Measurements from ENCODE around the gene PITX1. TPM values are rescaled to one million over a fixed set of nuclear protein-coding genes. Genes with fewer than 3 reads are reported as not detected.

The PITX1 gene
- total RNA-seq, 1 experiment from 2014 or later: 2.2 TPM

DNA sequence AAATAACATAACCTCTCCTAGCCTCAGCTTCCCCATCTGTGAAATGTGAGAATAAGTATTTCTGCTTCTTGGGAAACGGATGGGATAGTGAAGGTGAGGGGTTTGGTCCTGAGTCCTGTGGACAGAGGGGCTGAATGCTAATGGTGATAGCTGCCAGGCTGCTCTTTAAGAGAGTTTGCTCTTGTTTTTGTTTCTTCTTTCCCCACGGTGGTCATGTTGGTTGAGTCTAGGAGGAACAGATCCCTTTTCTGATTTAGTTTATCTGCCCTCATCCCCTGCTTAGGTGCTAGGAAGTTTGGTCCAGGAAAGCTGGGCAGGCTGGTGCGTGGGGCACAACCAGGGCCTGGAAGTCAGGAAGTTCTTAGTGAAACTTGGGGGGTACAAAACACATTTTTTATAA is 7.7 kb upstream of the PITX1 start:
- no peak for DNase-seq (ENCODE audit: low read depth)

DNA sequence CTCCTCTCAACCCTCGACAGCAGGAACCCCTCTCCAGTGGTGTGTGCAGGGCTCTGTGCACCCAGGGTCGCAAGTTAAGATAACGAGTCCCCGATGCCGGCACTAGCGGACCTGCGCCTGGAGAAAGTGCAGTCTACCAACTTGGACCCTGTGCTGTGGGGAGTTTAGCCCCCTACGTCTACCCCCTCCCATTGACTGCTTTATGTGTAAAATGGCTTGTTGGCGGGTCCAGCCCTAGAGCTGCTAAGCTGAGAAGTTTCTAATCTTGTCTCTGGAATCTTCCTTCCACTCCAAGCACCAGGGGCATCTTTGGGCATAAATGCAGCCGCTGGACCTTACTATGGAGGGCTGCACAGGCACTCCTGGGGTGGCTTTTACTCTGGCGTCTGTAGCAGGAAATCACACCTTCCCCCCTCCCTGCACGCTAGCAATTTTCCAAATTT is 7.1 kb upstream of the PITX1 start:
- no peak for DNase-seq (ENCODE audit: low read depth)

- DNase-seq (ENCODE audit: low read depth): no peak
These were observed 6.5 kb upstream of the PITX1 start for GRCh38 chr5:135040333-135041144.

DNA sequence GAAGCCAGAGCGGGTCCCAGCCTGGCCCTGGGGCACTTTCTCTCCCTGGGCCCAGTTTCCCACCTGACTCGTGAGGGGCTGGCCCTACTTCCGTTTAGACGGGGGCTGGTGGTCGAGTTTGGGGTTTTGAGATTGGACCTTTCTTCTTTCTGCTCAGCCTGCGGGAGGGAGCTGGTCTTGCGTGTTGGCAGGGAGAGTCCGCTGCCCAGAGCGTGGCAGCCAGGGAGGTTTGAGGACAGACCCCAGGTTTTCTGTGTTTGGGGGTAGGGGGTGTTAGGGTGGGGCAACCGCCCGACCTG is 6.0 kb upstream of the PITX1 start:
- DNase-seq (ENCODE audit: low read depth): no peak

DNA sequence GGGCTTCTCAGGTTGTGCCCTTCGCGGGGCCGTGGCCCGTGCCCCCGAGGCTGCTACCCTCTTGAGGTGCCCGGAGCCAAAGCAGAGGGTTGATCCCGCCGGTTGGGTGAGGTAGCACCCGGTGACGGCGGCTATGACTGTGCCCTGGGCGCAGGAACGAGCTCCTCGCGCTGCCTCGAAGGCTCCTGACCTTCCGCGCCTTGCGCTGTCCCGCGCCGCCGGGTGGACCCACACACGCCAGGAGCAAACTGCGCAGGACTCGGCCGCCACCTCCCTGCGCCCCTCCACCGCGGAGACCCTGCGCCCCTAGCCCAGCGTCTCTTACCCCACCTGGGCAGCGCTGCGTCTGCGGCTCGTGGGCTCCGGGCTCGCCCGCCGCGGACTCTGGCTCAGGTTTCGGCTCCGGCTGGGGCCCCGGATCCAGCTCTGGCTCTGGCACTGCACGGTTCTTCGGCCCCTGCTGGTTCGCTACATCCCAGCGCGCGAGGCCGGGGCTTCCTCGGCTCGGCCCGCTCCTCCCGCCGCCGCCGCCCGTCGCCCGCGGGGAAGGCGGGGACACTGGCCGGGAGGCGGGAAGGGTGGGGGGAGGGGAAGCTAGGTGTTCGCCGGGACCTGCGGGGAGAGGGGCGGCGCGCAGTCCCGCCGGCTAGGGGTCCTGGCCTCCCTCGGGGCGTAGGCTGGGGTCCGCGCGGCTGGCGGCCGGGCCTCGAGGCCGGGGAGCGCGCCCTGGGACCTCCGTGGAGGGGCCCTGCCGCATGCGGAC is 5.4 kb upstream of the PITX1 start:
- no peak for DNase-seq (ENCODE audit: low read depth)

DNA sequence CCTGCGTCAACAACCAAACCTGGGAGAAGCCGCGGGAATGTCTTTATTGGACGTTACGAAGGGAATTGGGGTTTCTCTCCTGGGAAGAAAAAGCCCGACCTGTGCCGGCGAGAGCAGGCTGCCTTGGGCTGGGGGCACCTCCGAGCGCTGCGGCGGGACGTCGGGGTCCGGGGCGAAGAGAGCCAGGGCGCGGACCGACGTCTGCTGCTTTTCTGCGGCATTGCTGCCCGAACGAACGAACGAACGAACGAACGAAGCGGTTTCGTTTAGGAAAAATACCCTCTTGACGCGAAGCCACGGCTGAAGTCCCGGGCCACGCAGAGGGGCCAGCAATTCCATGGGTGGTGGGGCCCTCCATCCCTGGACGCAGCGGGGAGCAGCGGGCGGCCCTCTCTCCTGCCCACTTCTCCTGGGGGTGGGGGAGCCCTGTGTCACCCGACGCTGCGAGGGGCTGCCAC is 4.8 kb upstream of the PITX1 start:
- DNase-seq (ENCODE audit: low read depth): no peak

DNA sequence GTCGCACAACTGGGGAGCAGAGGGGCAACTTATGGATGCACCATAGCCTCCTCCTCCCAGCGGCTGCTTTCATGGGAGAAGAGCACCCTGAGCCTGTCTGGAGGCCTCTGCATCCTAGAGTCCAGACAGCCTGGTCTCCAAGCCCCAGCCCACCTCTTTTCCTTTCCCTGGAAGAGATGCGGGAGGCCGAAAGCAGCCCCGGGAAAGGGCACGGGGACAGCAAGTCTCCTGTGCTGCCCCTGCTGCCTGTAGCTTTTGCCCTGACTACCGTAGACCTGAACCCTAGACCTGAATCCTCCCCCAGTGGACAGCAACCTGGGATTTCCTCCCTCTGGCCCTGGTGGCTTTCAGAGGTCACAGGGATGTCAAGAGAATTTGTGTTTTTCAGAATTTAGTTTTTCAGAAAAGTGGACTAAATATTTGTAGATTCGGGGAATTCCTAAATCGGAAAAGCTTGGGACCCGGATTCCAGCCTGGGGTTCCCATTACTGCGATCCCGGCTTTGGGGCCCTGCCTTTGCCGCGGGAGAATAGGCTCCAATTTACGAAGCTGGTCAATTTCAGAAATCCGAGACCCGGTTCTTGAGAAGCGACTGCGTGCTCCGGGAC is 4.3 kb upstream of the PITX1 start:
- no peak for DNase-seq (ENCODE audit: low read depth)

DNA sequence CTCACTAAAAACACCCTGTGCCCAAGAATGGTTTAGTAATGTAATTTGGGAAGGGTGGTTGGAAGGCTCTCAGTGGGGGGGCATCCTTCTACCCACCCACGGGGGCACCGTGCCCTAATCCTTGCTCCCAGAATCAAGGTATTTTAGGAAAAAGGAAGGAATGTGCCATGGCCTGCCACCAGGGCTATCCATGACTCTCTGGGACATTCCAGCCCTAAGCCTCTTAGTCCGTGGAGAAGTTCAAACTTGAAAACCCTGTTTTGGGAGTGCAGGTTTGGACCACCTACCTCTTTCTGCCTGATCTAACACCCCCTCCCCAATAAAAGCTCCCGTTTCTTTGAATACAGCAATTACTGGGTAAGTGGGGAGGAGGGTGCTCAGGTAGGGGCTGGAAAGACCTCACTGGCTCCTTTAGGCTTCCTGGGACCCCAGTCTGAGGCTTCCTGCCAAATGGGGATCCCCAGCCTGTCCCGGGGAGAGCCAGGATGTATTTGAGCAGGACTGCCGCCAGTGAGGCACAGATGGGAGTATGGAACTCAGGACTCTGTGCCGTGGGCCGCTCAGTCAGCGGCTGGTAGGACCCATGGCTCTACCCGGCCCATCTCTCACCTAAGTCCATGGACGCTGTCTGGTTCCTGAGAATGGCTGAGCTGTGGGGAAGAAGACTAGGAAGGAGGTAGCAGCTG is 3.6 kb upstream of the PITX1 start:
- no peak for DNase-seq (ENCODE audit: low read depth)

DNA sequence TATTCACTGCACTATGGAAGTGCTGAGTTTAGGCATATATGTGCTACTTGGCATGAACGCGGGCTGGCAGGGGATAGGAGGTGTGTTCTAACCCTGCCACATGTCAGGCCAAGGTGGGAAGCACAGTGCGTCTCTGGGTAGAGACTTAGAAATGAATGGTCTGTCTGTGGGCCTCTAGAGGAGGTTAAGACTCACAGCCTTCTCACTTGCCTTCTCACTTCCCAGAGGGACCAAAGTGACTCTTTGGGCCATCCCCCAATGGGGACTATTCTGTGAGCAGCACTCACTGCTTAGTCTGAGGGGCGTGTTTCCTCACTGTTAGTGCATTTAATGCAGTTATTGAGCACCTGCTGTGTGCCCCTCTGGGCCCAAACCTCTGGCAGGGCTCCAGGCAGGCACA is 2.4 kb upstream of the PITX1 start:
- DNase-seq (ENCODE audit: low read depth): no peak

DNA sequence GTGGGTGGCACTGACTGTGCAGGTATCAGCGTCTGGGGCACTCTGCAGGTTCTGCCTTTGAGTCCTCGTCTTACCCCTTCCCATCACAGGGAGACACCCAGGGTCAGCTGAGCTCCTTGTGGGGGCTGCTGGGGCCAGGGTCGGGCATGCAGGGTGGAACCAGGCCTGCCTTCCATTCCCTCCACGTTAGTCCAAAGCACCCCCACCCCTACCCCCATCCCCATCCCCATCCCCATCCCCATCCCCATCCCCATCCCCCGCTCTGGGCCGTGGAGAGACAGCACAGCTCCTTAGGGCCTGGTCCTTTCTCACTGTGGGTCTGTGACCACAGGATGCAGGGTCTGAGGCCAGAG is 1.6 kb upstream of the PITX1 start:
- no peak for DNase-seq (ENCODE audit: low read depth)

GRCh38 chr5:135034963-135035677 is 1.1 kb upstream of the PITX1 start:
- DNase-seq (ENCODE audit: low read depth): no peak

DNA sequence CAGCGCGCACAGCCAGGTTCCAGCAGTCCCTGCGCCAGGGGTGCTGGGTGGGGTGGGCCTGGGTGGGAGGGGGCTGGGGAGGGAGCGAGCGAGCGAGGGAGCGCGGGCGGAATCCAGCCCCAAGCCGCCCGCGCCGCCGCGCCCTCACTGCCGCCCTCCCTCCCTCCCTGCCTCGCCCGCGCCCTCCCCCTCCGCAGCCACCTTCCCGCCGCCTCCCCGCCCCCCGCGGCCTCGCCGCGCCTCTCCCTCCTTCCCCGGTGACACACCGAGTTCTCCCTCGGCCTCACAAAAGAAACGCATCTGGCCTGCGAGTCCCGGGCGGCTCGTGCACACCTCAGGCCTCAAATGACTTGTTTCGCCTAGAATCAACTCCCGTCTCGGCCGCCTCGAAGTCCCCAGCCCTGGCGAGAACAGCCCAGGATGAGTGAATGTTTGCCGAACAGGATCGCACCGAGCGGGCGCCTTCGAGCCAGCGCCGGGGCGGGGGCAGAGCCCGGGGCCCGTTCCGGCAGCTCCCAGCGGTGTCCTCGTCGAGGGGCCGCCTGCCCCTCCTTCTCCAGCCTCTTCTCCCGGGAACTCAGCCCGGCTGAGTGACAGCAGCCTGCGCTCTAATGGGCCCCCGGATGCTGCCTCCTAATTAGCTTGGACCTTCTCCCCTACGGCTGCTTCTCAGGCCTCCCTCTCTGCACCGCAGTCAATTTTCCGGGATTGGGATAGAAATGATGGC is 371 bp upstream of the PITX1 start:
- peak; percentile 18 for DNase-seq (ENCODE audit: low read depth)

DNA sequence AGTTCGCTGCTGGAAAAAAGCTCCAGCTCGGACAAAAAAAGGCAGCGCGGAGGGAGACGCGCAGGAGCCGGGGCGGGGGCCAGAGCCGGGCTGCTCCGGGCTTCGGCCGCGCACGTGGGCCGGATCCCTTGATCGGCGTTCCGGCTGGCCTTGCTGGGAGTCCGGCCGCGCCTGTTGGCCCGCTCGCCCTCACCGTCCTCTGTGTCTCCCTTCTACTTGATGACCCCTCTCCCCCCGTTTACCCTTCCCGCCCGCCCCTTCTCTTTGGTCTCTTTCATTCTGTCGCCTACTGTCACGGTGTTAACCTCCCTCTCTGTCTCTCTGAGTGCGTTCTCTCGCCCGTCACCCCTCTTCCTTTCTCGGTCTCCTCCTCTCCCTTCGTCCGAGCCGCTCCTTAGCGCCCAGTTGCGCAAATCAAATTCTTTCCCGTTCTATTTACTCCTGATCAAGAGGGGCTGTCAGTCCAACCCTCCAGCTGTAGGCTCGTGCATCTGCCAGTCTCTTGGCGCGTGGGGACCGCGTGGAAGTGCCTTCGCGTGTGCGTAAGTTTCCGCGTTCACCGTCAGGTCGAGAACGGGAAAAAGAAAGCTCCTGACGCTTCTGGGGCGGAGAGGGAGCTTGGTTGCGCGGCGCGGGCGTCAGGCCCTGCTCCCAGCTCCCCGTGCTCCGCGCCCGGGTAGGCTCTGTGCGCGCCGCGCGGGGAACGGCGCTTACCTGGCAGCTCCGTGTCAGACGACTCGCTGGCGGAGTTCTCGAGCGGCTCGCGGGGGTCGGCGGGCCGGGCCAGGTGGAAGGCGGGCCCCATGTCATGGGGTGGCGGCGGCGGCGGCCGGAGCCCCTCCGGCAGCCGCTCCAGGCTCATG is 798 bp downstream of the PITX1 start:
- peak; percentile 35 for DNase-seq (ENCODE audit: low read depth)

GRCh38 chr5:135032695-135032998 is 1.4 kb downstream of the PITX1 start:
- DNase-seq (ENCODE audit: low read depth): no peak

- no peak for DNase-seq (ENCODE audit: low read depth)
These were observed 2.0 kb downstream of the PITX1 start for GRCh38 chr5:135031813-135032694.

- no peak for DNase-seq (ENCODE audit: low read depth)
These were observed 2.8 kb downstream of the PITX1 start for GRCh38 chr5:135030956-135031812.

DNA sequence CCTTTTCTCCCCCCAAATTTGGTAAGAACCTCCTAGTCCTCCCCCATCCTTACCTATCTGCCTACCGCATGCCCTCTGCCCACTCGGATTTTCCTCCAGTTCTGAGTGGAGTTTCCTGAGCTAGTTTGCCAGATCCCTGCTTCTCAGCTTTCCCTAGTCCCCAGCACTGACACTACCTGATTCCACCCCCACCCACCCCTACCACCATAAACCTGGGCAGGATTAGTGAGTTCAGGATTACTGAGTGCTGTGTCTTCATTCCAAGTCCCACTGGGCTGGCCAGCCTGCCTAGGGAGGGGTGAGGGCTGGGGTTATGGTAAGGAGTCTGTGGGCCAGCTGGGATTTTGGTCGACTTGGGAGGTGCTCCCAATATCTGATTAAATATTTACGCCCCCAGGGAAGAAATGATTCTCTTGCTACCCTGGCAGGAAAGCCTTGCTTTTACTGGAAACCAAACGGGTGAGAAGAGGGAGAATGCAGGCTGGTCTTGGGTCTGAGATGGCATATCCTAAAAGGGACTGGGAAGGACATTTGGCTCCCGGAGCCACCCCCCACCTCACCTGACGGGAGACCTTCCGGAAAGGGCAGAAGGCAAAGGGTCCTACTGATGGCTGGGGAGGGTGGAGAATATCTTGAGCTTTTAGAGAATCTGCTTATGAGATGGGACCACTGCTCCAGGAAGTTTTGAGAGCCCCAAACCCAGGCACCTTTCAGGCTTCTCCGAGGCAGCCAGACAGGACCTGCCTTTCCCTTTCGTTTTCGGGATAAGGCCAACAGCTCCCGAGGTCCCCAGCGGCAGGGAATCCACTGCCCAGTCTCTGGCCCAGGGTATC is 3.7 kb downstream of the PITX1 start:
- DNase-seq (ENCODE audit: low read depth): no peak

Data from LHCN-M2 (cell line).